Stimulated activated CD4-positive, alpha-beta T cell treated with anti-CD3 and anti-CD28 coated beads, TNF-alpha, amount 100 ng/mL, for 4 hours (primary cell): Measurements from ENCODE around the gene C1orf56.

Source experiments
- DNase-seq, 3 experiments: peaks; one replicate each; pipeline ENCODE4 v3.0.0-alpha.2; 2020; ENCODE audit warnings: low read depth in 3 of 3

The C1orf56 gene

DNA sequence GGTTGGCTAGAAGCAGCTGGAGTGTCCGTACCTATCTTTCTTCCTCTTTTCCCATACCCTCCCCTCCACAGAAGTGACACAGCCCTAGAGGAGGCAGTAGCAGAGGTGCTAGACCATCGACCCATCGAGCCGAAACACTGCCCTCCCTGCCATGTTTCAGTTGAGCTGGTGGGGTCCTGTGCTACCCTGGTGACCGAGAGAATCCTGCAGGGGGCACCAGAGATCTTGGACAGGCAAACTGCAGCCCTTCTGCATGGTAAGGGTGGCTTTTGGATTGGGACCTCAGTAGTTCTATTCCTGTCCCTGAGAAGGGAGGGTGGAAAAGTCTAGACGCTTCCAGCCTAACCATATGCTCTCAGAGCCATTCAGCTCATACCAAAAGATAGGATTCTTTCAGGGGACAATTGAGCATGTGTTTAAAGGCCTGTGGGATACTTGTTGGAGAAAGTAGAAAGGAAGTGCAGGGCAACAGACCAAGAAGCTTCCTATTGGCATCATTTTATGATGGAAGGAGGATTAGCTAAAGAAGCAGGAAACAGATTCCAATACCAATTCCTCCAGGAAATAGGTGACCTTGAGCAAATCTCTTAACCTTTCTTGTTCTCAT lies 22.9 kb upstream of the C1orf56 start:
- peak; percentile 59 to 81 (median 69) for DNase-seq

GRCh38 chr1:151026460-151026859 lies 21.1 kb upstream of the C1orf56 start:
- no peak for DNase-seq

- DNase-seq, result no peak
These were observed 15.4 kb upstream of the C1orf56 start for GRCh38 chr1:151032164-151032563.

GRCh38 chr1:151035167-151035566 lies 12.4 kb upstream of the C1orf56 start:
- DNase-seq, result no peak

GRCh38 chr1:151036356-151036755 lies 11.2 kb upstream of the C1orf56 start, which contains the start of gene BNIPL:
TSS of gene BNIPL (plus strand) at chr1:151036586. CDS start at chr1:151036726, 140 bp downstream.
- DNase-seq, result no peak

DNA sequence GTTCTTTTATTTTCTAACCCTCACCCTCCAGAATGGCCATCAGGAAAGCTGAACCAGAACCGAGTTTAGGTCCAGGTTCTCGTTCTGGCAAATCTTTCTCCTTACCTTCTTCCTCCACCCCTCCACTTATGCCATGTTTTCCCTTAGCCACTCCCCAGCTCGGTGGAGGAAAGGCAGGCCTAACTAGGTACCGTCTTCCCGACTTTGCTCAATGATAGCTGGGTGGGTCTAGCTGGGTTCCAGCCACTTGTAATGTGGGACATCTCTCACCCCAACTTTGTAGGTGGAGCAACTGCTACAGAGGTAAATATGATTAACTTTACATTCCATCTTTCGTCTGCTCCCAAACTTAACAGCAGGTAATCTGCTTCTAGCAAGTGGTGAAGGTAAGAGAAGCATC lies 10.5 kb upstream of the C1orf56 start:
- DNase-seq, result no peak

GRCh38 chr1:151039521-151039920 lies 8.0 kb upstream of the C1orf56 start:
- DNase-seq, result no peak

DNA sequence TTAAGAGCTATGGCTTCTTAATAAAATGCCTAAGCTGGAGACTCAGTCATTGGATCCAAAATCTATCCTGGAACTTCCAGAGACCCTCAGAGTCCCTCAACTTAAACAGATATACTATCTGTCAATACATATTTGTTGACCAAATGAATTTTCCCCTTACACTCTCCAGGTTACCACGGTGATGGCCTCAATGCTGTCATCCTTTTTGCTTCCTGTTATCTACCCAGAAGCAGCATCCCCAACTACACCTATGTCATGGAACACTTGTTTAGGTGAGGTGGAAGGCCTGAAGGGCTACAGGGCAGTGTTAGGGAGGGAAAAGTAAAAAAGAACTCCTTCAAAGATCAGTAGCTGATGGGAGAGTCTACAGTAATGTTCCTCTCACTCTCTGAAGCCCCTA lies 4.4 kb upstream of the C1orf56 start:
- DNase-seq, result no peak

GRCh38 chr1:151047925-151048644 lies 534 bp downstream of the C1orf56 start:
- DNase-seq, result no peak

DNA sequence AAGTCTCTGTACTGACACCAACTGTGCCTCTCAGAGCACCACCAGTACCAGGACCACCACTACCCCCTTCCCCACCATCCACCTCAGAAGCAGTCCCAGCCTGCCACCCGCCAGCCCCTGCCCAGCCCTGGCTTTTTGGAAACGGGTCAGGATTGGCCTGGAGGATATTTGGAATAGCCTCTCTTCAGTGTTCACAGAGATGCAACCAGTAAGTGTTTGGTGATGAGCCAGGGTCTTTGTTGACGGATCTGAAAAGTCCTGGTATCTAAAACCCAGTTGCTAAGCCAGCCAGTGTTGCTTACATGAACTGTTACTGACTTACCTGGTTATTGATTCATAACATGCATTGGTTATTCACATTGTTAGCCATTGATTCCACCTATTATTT lies 1.1 kb downstream of the C1orf56 start:
- no peak for DNase-seq

DNA sequence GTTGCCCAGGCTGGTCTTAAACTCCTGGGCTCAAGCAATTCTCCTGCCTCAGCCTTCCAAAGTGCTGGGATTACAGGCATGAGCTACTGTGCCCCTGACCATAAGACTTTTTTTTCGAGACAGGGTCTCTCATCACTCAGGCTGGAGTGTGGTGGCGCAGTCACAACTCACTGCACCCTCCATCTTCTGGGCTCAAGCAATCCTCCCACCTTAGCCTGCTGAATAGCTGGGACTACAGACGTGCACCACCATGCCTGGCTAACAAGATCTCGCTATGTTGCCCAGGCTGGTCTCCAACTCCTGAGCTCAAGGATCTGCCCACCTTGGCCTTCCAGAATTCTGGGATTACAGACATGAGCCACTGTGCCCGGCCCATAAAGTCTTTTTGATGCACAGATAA lies 1.9 kb downstream of the C1orf56 start:
- DNase-seq, result no peak

GRCh38 chr1:151050051-151050688 lies 2.6 kb downstream of the C1orf56 start:
- DNase-seq, result no peak

DNA sequence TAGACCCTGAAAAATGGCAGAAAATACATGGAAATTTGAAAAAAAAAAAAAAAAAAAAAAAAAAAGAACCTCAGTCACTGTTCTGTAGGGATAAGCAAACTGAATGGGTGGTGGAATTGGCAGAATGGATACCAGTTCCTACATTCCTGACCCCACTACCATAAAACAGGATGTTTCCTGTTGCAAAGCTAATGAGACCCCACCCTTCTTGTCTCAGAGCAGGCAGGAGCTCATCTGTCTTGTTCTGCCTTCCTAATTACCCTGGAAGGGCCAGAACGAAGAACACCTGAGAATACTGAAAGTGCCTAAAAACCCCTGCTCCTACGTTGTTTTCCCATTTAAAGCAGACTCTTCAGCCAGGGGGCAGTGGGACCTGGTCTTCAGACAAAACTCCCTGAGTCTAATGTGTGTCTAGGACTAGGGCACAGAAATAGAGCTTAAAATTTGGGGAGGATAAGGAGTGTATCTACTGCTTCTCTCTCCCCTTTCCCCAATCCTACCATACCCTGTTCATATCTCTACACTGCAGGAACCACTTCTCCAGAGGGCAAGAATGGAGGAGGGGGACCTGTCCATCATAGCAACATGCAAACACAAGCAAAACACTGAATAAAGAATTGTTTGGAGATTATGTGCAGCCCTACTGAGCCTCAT lies 3.9 kb downstream of the C1orf56 start:
- DNase-seq, result no peak

- DNase-seq, result no peak
These were observed 7.5 kb downstream of the C1orf56 start for GRCh38 chr1:151054971-151055547.

DNA sequence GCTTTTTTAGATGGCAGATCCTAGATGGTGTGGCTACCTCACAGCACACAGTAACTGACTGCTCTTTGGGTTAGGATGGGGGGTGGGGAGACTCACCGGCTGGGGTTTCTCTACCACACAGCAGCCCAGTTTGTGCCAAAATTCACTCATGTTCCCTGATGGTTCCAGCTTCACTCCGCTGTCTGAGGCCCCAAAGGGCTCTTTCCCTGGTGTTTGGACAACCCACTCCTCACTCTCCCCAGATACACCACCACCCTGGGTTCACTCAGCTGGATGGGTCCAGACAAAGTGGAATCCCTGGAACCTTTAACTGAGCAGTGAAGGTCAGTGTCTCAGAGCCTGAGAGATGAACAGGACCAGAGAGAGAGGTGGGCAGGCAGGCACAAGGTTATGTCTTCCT lies 8.0 kb downstream of the C1orf56 start:
- no peak for DNase-seq

GRCh38 chr1:151056149-151056548 lies 8.6 kb downstream of the C1orf56 start:
- DNase-seq, result no peak

GRCh38 chr1:151058692-151059091 lies 11.1 kb downstream of the C1orf56 start:
- DNase-seq, result no peak

DNA sequence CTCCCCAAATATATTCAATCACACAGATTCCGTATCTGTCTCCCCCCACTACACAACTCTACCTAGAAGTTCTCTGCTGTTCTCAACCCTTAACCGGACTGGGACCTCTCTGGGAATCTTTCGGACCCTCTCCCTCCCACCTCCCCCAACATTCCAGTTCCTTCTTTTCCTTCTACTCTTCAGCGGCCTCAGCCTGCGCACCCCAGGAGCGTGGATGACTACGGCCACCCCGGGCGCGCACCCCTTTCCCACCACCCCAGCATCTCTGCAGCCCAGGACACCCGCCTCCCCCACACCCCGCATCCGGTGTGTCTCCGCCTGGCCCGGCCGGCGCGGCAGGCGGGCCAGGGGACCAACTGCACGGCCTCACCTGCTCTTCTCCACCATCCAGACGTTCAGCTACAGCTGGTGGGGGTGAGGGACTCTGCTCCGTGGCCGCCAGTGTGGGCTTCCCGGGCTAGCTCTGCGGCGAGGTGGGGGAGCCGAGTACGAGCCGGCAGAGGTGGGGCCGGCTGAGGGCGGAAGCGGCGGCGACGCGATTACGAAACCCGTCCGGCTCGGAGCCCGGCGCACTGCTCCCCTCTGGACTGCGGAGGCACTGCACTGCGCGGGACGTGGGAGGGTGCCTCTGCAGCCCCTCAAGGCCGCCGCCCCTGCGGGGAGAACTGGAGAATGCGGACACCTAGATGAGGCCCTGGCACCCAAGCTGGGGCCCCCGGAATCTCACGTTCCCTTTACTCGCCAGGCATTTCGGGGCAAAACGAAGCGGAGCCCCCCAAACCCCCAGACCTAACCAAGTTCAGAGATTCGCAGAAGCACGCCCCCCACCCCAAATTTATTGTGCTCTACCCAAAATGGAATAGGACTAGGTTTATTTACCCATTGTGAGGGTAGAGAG lies 11.8 kb downstream of the C1orf56 start, which contains the start of gene CDC42SE1:
CDC42SE1 (minus strand) TSS at position 514 of the 898 bp plus-strand sequence. CDS start 3,892 bp downstream, outside the sequence.
- DNase-seq, result peak; percentile 62 to 69 (median 62)

- no peak for DNase-seq
These were observed 12.6 kb downstream of the C1orf56 start, which contains the start of gene MLLT11 for GRCh38 chr1:151060007-151060656. TSS of gene MLLT11 (plus strand) at chr1:151060397. CDS start at chr1:151067225, 6,828 bp downstream.
